WTC11 (cell line): ENCODE measurements around the gene ATP6V1G1.

Source experiments
- E2F4 ChIP-seq: sonication (generic); formaldehyde crosslinking; IDR thresholded peaks from 2 replicates; pipeline ENCODE4 v1.8.1; 2022; ENCODE audit warnings: low read depth, mild to moderate bottlenecking, moderate library complexity, missing genetic modification reagents, borderline replicate concordance
- MAX ChIP-seq: sonication (generic); formaldehyde crosslinking; IDR thresholded peaks from 2 replicates; pipeline ENCODE4 v1.8.0; 2022; ENCODE audit warnings: mild to moderate bottlenecking, missing genetic modification reagents
- SP1 ChIP-seq: sonication (generic); formaldehyde crosslinking; conservative IDR thresholded peaks from 2 replicates; pipeline ENCODE4 v1.8.1; 2022; ENCODE audit warnings: missing genetic modification reagents
- TF ChIP-seq, protein P1 (sequence below): fragments of 200-600 bp; IDR thresholded peaks from 2 replicates; pipeline ENCODE4 v1.8.0; 2022; ENCODE audit warnings: antibody characterized with exemption

DNA sequence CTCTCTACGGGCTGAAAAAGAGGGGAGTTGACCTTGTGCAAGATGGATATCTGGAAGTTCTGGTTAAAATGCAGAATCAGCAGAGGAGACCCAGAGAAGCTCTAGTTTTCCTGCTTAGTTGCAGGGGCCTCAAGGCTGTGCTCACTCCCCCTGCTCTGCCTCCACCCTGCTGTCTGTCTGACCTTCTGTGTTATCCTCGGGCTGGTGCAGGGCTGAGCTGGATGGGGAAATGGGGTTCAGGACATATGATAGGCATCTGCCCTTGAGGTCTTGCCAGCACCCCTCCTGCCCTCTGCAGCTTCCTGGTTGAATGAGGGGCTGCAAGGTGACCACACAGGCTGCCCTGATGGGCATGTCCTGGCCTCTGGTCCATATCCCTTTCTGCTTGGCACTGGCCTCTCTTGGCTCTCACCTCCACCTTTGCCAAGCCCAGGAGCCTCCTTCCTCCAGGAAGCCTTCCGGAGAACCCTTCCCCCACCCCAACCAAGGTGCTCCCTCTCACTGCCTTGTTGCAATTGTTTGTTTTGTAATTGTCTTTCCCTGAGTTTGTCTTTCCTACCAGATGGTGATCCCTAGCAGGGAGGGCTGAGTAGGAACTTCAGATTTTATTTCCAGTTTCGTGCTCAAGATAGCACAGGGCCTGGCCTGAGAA, 24.8 kb downstream of the ATP6V1G1 start:
- no peak for TF ChIP-seq MAX (CRISPR knock-in tag)
- TF ChIP-seq, protein P1, sequence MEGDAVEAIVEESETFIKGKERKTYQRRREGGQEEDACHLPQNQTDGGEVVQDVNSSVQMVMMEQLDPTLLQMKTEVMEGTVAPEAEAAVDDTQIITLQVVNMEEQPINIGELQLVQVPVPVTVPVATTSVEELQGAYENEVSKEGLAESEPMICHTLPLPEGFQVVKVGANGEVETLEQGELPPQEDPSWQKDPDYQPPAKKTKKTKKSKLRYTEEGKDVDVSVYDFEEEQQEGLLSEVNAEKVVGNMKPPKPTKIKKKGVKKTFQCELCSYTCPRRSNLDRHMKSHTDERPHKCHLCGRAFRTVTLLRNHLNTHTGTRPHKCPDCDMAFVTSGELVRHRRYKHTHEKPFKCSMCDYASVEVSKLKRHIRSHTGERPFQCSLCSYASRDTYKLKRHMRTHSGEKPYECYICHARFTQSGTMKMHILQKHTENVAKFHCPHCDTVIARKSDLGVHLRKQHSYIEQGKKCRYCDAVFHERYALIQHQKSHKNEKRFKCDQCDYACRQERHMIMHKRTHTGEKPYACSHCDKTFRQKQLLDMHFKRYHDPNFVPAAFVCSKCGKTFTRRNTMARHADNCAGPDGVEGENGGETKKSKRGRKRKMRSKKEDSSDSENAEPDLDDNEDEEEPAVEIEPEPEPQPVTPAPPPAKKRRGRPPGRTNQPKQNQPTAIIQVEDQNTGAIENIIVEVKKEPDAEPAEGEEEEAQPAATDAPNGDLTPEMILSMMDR = no peak
- TF ChIP-seq E2F4 (CRISPR knock-in tag) = no peak
- no peak for TF ChIP-seq SP1 (CRISPR knock-in tag)
